ENCODE data around the gene RNF31. TPM values are rescaled to one million over a fixed set of nuclear protein-coding genes. Genes with fewer than 3 reads are reported as not detected.

The RNF31 gene
- polyA plus RNA-seq, 1 of the 3 experiments (the other 2 are of a cell fraction), result 19.2 TPM

DNA sequence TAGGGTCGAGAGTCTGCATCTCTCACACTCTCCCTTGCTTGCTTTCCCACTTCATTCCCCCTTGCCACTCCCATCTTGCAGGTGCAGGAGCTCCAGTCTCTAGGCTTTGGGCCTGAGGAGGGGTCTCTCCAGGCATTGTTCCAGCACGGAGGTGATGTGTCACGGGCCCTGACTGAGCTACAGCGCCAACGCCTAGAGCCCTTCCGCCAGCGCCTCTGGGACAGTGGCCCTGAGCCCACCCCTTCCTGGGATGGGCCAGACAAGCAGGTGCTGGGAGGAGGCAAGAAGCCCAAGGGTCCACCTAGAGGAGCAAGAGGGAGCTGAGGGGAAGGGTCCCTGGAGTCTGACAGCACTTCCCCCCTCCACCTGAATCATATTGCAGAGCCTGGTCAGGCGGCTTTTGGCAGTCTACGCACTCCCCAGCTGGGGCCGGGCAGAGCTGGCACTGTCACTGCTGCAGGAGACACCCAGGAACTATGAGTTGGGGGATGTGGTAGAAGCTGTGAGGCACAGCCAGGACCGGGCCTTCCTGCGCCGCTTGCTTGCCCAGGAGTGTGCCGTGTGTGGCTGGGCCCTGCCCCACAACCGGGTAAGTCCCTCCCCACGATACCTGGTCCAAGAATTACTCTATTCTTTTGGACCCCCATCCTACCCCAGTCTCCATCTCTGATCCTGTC, 4.2 kb downstream of the RNF31 start:
- H3K9me3 ChIP-seq, result no peaks in the 10 kb centered on the region
- peaks cover 29% of the 10 kb centered on the region for H3K79me2 ChIP-seq (ENCODE audit: insufficient read depth)
- H3K9me2 ChIP-seq, result no peaks in the 10 kb centered on the region
- no peaks in the 10 kb centered on the region for H3K27me3 ChIP-seq (ENCODE audit: insufficient read depth)
- CTCF ChIA-PET, result interaction anchor here (0.8 to 3.4 kb wide), 5 partner anchors 9 to 157 kb away, joined by 3 to 29 read pairs (median 6); partner anchors contain the start of genes CIDEB, FITM1 and IRF9
- H3K4me2 ChIP-seq, result no peak overlapping the region
- H3K4me3 ChIP-seq (ENCODE audit: low read depth in 2 of 2, low read length in 1 of 2), result no peak overlapping the region
- H3K9ac ChIP-seq, result no peak overlapping the region
- peaks cover 46 to 51% of the 10 kb centered on the region in 2 experiments for H3K36me3 ChIP-seq (replicated peaks in 1 of 2; ENCODE audit: control insufficient read depth in 1 of 2, insufficient read depth in 2 of 2, low read length in 1 of 2)
- H3K4me1 ChIP-seq (ENCODE audit: control insufficient read depth in 1 of 2, insufficient read depth in 2 of 2, low read depth in 1 of 2, low read length in 1 of 2), result peaks cover 6 to 9% of the 10 kb centered on the region in 2 experiments; a peak in 3 of 4 replicates
- DNase-seq, result no peak
- H3F3A ChIP-seq (replicated peaks; ENCODE audit: insufficient read depth), result peaks cover 5% of the 10 kb centered on the region
- 98% methylated on average over 11 of the region's 16 CpGs for WGBS (ENCODE audit: low lambda C conversion rate)
- H3K27ac ChIP-seq (ENCODE audit: low read depth in 2 of 2, low read length in 1 of 2), result no peak overlapping the region
- POLR2A ChIA-PET, result interaction anchor here (1.1 to 2.4 kb wide), 3 partner anchors 8 to 10 kb away, joined by 3 to 10 read pairs (median 4); partner anchors contain the start of genes EMC9 and IRF9
- TF ChIP-seq GABPA (IDR thresholded peaks at IDR 0.05; ENCODE audit: low read depth), result no peak
- no peak for TF ChIP-seq TCF12 (IDR thresholded peaks at IDR 0.05)
- no peak for TF ChIP-seq TAF1 (IDR thresholded peaks at IDR 0.05; ENCODE audit: borderline replicate concordance, low read depth, low read length)
- TF ChIP-seq, protein P1, sequence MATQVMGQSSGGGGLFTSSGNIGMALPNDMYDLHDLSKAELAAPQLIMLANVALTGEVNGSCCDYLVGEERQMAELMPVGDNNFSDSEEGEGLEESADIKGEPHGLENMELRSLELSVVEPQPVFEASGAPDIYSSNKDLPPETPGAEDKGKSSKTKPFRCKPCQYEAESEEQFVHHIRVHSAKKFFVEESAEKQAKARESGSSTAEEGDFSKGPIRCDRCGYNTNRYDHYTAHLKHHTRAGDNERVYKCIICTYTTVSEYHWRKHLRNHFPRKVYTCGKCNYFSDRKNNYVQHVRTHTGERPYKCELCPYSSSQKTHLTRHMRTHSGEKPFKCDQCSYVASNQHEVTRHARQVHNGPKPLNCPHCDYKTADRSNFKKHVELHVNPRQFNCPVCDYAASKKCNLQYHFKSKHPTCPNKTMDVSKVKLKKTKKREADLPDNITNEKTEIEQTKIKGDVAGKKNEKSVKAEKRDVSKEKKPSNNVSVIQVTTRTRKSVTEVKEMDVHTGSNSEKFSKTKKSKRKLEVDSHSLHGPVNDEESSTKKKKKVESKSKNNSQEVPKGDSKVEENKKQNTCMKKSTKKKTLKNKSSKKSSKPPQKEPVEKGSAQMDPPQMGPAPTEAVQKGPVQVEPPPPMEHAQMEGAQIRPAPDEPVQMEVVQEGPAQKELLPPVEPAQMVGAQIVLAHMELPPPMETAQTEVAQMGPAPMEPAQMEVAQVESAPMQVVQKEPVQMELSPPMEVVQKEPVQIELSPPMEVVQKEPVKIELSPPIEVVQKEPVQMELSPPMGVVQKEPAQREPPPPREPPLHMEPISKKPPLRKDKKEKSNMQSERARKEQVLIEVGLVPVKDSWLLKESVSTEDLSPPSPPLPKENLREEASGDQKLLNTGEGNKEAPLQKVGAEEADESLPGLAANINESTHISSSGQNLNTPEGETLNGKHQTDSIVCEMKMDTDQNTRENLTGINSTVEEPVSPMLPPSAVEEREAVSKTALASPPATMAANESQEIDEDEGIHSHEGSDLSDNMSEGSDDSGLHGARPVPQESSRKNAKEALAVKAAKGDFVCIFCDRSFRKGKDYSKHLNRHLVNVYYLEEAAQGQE (IDR thresholded peaks at IDR 0.05; ENCODE audit: low read depth, low read length), result no peak
- TF ChIP-seq JUND (IDR thresholded peaks at IDR 0.05), result no peak
- TF ChIP-seq ELF1 (IDR thresholded peaks at IDR 0.05), result no peak
- no peak for TF ChIP-seq RCOR1 (IDR thresholded peaks at IDR 0.05; ENCODE audit: low read length)
- no peak for TF ChIP-seq GATA2 (CRISPR knock-in tag; IDR thresholded peaks at IDR 0.05)
- no peak for TF ChIP-seq SMC3 (IDR thresholded peaks at IDR 0.05; ENCODE audit: low read depth, low read length)
- no peak for TF ChIP-seq NFIC (IDR thresholded peaks at IDR 0.05; ENCODE audit: borderline replicate concordance)
- TF ChIP-seq, protein P2, sequence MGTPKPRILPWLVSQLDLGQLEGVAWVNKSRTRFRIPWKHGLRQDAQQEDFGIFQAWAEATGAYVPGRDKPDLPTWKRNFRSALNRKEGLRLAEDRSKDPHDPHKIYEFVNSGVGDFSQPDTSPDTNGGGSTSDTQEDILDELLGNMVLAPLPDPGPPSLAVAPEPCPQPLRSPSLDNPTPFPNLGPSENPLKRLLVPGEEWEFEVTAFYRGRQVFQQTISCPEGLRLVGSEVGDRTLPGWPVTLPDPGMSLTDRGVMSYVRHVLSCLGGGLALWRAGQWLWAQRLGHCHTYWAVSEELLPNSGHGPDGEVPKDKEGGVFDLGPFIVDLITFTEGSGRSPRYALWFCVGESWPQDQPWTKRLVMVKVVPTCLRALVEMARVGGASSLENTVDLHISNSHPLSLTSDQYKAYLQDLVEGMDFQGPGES (IDR thresholded peaks at IDR 0.05; ENCODE audit: low read depth, low read length), result no peak
- no peak for TF ChIP-seq MXI1 (IDR thresholded peaks at IDR 0.05; ENCODE audit: low read depth, low read length)
- no peak for TF ChIP-seq CHD2 (IDR thresholded peaks at IDR 0.05; ENCODE audit: low read length, partially characterized antibody)
- TF ChIP-seq, protein P3, sequence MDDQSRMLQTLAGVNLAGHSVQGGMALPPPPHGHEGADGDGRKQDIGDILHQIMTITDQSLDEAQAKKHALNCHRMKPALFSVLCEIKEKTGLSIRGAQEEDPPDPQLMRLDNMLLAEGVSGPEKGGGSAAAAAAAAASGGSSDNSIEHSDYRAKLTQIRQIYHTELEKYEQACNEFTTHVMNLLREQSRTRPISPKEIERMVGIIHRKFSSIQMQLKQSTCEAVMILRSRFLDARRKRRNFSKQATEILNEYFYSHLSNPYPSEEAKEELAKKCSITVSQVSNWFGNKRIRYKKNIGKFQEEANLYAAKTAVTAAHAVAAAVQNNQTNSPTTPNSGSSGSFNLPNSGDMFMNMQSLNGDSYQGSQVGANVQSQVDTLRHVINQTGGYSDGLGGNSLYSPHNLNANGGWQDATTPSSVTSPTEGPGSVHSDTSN (IDR thresholded peaks at IDR 0.05), result no peak
- TF ChIP-seq EP300 (IDR thresholded peaks at IDR 0.05; ENCODE audit: borderline replicate concordance in 1 of 2, low read depth in 1 of 2, low read length in 1 of 2), result no peak
- TF ChIP-seq RFX5 (IDR thresholded peaks at IDR 0.05; ENCODE audit: low read length), result no peak
- no peak for TF ChIP-seq FOSL2 (IDR thresholded peaks at IDR 0.05; ENCODE audit: borderline replicate concordance, low read depth)
- TF ChIP-seq TEAD4 (IDR thresholded peaks at IDR 0.05; ENCODE audit: borderline replicate concordance, insufficient read depth), result no peak
- TF ChIP-seq EZH2phosphoT487 (IDR thresholded peaks at IDR 0.05; ENCODE audit: borderline replicate concordance, low read depth), result no peak
- H2AFZ ChIP-seq (ENCODE audit: low read depth), result no peak overlapping the region
- H4K20me1 ChIP-seq (ENCODE audit: insufficient read depth), result peaks cover 10% of the 10 kb centered on the region; the same call in 1 of the 2 replicates

Data from SK-N-SH (cell line).